ENCODE results near the gene CSK.
A peak's percentile ranks its signal among the peaks of the same experiment; 100 is the strongest.

Gene CSK

DNA sequence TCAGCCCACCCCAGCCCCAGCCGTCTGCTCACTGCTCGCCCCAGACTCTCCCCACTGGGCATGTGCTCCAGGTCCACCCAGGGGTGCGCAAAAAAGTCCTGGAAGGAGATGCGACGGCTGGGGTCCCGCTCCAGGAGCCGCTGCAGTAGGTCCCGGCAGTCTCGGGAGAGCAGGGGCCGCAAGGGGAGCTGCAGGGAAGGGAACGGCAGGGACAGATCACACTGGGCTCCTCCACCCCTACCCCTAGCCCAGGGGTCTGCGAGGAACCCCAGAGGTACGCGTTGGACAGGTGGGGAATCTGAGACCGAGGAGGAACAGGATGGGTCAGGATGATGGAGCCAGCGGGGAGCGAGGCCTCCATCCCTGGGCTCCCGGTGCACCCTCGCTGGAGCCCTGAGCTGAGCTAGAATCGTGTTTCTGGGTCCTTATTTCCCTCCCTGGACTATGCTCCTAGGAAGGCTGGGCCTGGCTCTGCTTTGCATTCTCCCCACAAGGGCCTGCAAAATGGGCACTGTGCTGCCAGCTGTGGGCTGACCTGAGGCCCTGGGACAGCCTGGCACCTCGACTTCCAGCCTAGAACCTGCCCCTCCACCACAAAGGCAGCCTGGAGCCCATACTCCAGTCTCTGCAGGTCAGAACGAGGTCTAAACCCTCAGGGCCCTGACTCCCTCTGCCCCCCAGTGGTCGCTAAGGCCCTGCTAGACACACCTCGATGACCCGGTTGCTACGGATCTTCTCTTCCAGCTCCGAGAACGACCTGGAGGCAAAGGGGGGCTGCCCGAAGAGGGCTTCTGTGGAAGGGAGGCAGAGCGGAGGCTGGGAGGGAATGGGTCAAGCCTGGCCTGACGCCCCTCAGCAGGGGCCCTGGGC lies 57.9 kb downstream of the CSK start:
- H3K9ac ChIP-seq (ENCODE audit: low read length in 5 of 5): no peak overlapping the region
- H3K4me3 ChIP-seq (ENCODE audit: low read depth in 1 of 5, low read length in 5 of 5): no peak overlapping the region
- peaks cover 2 to 29% (median 24%) of the 10 kb centered on the region in 5 donors for H3K4me1 ChIP-seq (ENCODE audit: control insufficient read depth in 5 of 5, insufficient read depth in 5 of 5, low read length in 5 of 5)
- peaks cover 0 to 55% (median 34%) of the 10 kb centered on the region in 5 donors for H3K36me3 ChIP-seq (ENCODE audit: control insufficient read depth in 5 of 5, insufficient read depth in 5 of 5, low read length in 5 of 5)
- no peak overlapping the region for H3K27ac ChIP-seq (ENCODE audit: low read depth, low read length)
- no peaks in the 10 kb centered on the region for H3K9me3 ChIP-seq (ENCODE audit: control insufficient read depth in 5 of 5, low read length in 5 of 5)
- no peaks in the 10 kb centered on the region for H3K27me3 ChIP-seq (ENCODE audit: control insufficient read depth in 5 of 5, insufficient read depth in 4 of 5, low read length in 5 of 5)

DNA sequence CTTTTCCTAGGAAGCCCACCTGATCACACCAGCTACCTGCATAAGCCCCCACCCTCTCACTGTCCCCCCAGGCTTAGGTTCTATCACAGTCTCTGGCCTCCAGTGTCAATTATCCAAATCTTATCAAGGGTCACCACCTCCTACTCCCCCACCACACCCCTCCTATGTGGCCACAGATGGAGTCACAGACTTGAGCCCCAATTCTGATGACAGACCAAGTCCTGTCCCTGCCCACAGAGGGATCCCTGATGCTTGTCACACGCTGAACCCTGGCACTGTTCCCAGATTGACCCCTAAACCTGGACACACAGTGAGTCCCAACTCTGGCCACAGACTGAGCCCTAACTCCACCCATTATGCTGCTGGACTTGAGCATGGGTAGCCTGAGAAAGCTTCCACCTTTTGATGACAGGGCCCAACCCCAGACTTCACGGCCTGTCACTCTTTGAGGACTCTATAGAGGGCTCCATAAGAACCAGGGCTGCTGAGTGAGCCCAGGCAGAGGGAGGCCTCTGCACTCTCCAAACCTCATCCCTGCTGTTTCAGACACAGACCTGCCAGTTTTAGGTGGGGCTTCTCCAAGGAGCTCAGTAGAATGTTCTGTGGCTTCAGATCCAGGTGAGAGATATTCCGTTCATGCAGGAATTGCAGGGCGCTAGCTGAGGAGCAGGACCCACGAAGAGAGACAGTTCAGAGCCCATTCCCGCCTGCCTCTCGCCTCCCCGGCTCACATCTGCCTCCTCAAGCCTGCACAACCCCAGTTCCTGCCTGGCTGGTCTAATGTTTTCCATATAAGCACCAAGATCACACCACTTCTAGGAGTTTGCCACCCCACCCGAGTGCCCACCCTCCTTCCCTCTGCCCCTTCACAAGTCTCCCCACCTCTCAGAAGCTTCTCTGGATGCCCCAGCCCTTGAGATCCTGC lies 59.2 kb downstream of the CSK start:
- peaks cover 2 to 36% (median 24%) of the 10 kb centered on the region in 5 donors for H3K4me1 ChIP-seq (ENCODE audit: control insufficient read depth in 5 of 5, insufficient read depth in 5 of 5, low read length in 5 of 5)
- H3K27ac ChIP-seq (ENCODE audit: low read depth, low read length): no peak overlapping the region
- H3K9ac ChIP-seq (ENCODE audit: low read length in 5 of 5): peak overlapping the region in 1 of 5 donors; percentile 27
- H3K9me3 ChIP-seq (ENCODE audit: control insufficient read depth in 5 of 5, low read length in 5 of 5): no peaks in the 10 kb centered on the region
- H3K36me3 ChIP-seq (ENCODE audit: control insufficient read depth in 5 of 5, insufficient read depth in 5 of 5, low read length in 5 of 5): peaks cover 0 to 59% (median 41%) of the 10 kb centered on the region in 5 donors
- H3K4me3 ChIP-seq (ENCODE audit: low read depth in 1 of 5, low read length in 5 of 5): no peak overlapping the region
- no peaks in the 10 kb centered on the region for H3K27me3 ChIP-seq (ENCODE audit: control insufficient read depth in 5 of 5, insufficient read depth in 4 of 5, low read length in 5 of 5)

DNA sequence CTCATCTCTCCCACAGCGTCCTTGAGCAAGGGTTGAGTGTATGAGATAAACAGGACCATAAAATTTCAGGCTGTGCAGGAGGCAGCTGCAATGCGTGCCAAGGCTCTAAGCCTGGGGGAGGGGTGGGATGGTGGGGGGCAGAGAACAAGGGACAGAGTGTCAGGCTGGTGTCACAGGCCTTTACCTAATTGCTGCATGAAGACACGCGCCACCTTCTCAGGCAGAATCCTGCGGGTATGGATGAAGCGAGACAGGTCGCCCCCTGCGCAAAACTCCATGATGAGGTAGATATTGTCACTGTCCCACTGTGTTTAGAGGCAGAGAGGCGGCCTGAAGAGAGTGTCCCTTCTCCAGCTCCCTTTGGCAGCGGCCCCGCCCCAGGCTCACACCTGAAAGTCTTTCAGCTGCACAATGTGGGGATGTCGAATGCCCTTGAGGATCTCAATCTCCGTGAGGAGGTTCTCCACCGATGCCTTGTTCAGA lies 60.1 kb downstream of the CSK start:
- Histone ChIP-seq H3K4me1 (ENCODE audit: control insufficient read depth in 5 of 5, insufficient read depth in 5 of 5, low read length in 5 of 5) (peaks cover 2 to 36% (median 24%) of the 10 kb centered on the region in 5 donors), H3K4me3 (ENCODE audit: low read depth in 1 of 5, low read length in 5 of 5) (peak overlapping the region; percentile 86 to 95 (median 93)), H3K36me3 (ENCODE audit: control insufficient read depth in 5 of 5, insufficient read depth in 5 of 5, low read length in 5 of 5) (peaks cover 0 to 54% (median 36%) of the 10 kb centered on the region in 5 donors), H3K9me3 (ENCODE audit: control insufficient read depth in 5 of 5, low read length in 5 of 5) (no peaks in the 10 kb centered on the region), H3K27me3 (ENCODE audit: control insufficient read depth in 5 of 5, insufficient read depth in 4 of 5, low read length in 5 of 5) (no peaks in the 10 kb centered on the region), H3K27ac (ENCODE audit: low read depth, low read length) (no peak overlapping the region), H3K9ac (ENCODE audit: low read length in 5 of 5) (peak overlapping the region in 3 of 5 donors; percentile 83 to 94 (median 86))

DNA sequence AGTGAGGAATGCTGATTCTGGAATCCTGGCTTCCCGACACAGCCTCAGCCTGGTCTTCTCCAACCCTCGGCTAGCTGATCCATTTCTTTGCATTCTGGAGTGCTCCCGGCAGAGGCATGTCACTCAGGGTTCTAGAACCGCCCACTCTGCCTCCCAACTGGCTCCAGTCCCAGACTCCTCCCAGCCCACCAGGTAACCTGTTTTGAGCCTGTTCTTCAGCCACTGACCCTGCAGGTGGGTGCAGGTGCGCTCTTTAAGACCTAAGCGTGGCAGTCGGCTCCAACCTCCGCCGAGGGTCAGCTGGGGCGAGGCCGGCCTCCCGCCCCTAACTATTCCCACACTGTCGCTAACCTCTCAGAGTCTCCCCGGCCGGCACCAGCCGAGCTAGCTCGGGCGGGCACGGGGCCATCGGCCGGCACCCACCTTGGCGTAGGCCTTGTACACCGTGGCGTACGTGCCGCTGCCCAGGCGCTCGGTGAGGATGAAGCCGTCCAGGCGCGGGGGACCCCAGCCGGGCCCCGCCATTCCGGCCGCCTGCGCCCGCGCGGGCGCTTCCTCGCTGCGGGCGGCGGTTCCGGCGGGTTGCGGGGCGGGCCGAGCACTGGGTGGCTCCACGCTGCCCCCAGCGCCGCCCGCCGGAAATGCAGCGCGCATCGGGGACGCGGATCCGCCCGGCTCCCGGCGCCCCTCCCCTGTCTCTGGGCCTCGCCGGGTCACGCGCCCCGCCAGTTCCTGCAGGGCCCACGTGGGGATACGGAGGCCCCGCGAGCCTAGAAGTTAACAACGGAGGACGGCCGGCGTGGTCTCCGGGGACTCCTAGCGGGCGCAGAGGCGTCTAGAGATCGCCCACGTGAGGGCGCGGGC lies 60.9 kb downstream of the CSK start, which contains the start of gene ULK3:
TSS of gene ULK3 (minus strand) at position 576 of the 864 bp plus-strand sequence. CDS start at position 525, 51 bp downstream.
- Histone ChIP-seq H3K27me3 (ENCODE audit: control insufficient read depth in 5 of 5, insufficient read depth in 4 of 5, low read length in 5 of 5) (no peaks in the 10 kb centered on the region), H3K9ac (ENCODE audit: low read length in 5 of 5) (peak within 1 kb of the TSS; percentile 83 to 94 (median 91)), H3K27ac (ENCODE audit: low read depth, low read length) (peak within 1 kb of the TSS; percentile 84), H3K9me3 (ENCODE audit: control insufficient read depth in 5 of 5, low read length in 5 of 5) (no peaks in the 10 kb centered on the region), H3K4me1 (ENCODE audit: control insufficient read depth in 5 of 5, insufficient read depth in 5 of 5, low read length in 5 of 5) (peaks cover 2 to 36% (median 27%) of the 10 kb centered on the region in 5 donors), H3K4me3 (ENCODE audit: low read depth in 1 of 5, low read length in 5 of 5) (peak within 1 kb of the TSS; percentile 86 to 95 (median 93)), H3K36me3 (ENCODE audit: control insufficient read depth in 5 of 5, insufficient read depth in 5 of 5, low read length in 5 of 5) (peaks cover 0 to 54% (median 37%) of the 10 kb centered on the region in 5 donors)

DNA sequence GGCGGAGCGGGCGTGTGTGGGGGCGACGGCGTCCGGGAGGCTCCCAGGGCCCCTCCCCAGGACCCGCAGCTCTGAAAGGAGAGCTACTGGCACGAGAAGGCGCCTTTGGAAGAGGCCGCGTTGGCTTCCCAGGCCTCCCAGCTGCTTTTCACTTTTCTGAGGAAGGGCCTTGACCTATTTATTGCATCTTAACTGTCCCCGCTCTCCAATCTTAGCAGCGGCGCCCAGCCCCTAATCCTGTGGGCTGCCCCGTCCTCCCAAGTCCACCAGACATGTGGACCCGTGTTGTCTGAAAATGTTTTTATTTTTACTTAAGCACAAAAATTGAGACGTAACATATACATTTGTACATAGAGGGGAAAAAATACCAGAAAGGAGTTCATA lies 61.6 kb downstream of the CSK start:
- H3K4me3 ChIP-seq (ENCODE audit: low read depth in 1 of 5, low read length in 5 of 5): peak overlapping the region; percentile 60 to 95 (median 88)
- no peaks in the 10 kb centered on the region for H3K9me3 ChIP-seq (ENCODE audit: control insufficient read depth in 5 of 5, low read length in 5 of 5)
- peak overlapping the region; percentile 84 for H3K27ac ChIP-seq (ENCODE audit: low read depth, low read length)
- H3K36me3 ChIP-seq (ENCODE audit: control insufficient read depth in 5 of 5, insufficient read depth in 5 of 5, low read length in 5 of 5): peaks cover 0 to 54% (median 39%) of the 10 kb centered on the region in 5 donors
- peaks cover 2 to 36% (median 27%) of the 10 kb centered on the region in 5 donors for H3K4me1 ChIP-seq (ENCODE audit: control insufficient read depth in 5 of 5, insufficient read depth in 5 of 5, low read length in 5 of 5)
- H3K27me3 ChIP-seq (ENCODE audit: control insufficient read depth in 5 of 5, insufficient read depth in 4 of 5, low read length in 5 of 5): no peaks in the 10 kb centered on the region
- H3K9ac ChIP-seq (ENCODE audit: low read length in 5 of 5): peak overlapping the region; percentile 30 to 86 (median 81)

DNA sequence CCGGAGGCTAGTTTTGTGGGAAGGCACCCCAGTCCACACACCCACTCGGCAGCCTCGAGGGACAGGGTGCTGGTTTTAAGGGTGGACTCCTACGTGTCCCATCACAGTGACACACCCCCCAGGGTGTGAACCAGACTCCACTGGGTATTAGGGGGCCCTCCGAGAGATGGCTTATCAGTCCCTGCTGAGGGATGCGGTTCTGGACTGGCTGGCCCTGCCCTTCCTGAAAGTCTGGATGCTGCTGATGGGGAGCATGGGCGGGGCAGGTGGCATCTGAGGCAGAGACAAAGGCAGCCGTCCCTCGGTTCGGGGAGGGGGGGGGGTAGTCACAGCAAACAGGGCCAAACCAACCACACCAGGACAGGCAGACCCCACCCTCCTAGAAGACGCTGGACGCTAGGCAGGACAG lies 62.0 kb downstream of the CSK start:
- H3K4me1 ChIP-seq (ENCODE audit: control insufficient read depth in 5 of 5, insufficient read depth in 5 of 5, low read length in 5 of 5): peaks cover 2 to 36% (median 27%) of the 10 kb centered on the region in 5 donors
- H3K9ac ChIP-seq (ENCODE audit: low read length in 5 of 5): peak overlapping the region; percentile 30 to 86 (median 81)
- peak overlapping the region in 3 of 5 donors; percentile 60 to 95 (median 88) for H3K4me3 ChIP-seq (ENCODE audit: low read depth in 1 of 5, low read length in 5 of 5)
- H3K9me3 ChIP-seq (ENCODE audit: control insufficient read depth in 5 of 5, low read length in 5 of 5): no peaks in the 10 kb centered on the region
- H3K27ac ChIP-seq (ENCODE audit: low read depth, low read length): peak overlapping the region; percentile 84
- H3K27me3 ChIP-seq (ENCODE audit: control insufficient read depth in 5 of 5, insufficient read depth in 4 of 5, low read length in 5 of 5): no peaks in the 10 kb centered on the region
- H3K36me3 ChIP-seq (ENCODE audit: control insufficient read depth in 5 of 5, insufficient read depth in 5 of 5, low read length in 5 of 5): peaks cover 0 to 54% (median 39%) of the 10 kb centered on the region in 5 donors

DNA sequence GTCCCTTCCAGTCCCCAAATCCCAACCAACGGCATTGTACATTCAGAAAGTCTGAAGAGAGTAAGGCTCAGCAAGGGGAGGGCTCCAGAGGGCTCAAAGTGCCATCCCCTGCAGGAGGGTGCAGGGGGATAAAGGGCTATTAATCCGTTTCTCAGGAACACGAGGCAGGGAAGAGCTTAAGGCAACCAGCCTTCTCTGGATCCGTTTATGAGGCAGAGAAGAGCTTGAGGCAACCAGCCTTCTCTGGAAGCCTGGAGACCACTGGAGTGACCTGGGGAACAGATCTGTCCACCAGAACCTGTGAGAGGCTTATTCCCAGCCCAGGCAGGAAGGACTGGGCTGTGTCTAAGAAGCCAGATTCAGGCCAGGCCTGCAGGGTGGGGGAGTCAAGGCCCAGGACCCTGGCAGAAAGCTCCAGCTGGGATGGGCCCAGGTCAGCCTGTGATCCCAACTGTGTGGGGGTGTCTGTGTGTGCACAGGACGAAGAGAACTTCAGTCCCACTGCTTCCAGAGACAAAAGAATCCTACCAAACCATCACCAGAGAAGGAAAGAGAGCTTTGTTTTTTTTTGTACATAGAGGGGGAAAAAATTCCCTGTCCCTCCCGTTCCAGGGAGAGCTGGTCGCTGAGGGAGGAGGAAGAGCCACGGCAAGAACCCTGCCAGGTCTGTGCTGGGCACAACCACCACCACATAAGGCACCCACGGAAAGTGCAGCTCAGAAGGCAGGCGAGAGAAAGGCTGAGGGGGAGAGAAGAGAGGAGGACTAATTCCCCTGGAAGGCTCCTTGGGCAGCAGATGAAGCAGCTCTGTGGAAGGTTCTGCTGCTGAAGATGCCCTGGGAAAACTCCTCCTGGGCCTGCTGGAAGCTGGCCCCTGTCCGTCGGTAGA lies 62.7 kb downstream of the CSK start:
- Histone ChIP-seq H3K4me1 (ENCODE audit: control insufficient read depth in 5 of 5, insufficient read depth in 5 of 5, low read length in 5 of 5) (peaks cover 2 to 36% (median 27%) of the 10 kb centered on the region in 5 donors), H3K27me3 (ENCODE audit: control insufficient read depth in 5 of 5, insufficient read depth in 4 of 5, low read length in 5 of 5) (no peaks in the 10 kb centered on the region), H3K36me3 (ENCODE audit: control insufficient read depth in 5 of 5, insufficient read depth in 5 of 5, low read length in 5 of 5) (peaks cover 0 to 53% (median 36%) of the 10 kb centered on the region in 5 donors), H3K4me3 (ENCODE audit: low read depth in 1 of 5, low read length in 5 of 5) (no peak overlapping the region), H3K27ac (ENCODE audit: low read depth, low read length) (peak overlapping the region; percentile 84), H3K9ac (ENCODE audit: low read length in 5 of 5) (peak overlapping the region in 3 of 5 donors; percentile 20 to 84 (median 30)), H3K9me3 (ENCODE audit: control insufficient read depth in 5 of 5, low read length in 5 of 5) (no peaks in the 10 kb centered on the region)

DNA sequence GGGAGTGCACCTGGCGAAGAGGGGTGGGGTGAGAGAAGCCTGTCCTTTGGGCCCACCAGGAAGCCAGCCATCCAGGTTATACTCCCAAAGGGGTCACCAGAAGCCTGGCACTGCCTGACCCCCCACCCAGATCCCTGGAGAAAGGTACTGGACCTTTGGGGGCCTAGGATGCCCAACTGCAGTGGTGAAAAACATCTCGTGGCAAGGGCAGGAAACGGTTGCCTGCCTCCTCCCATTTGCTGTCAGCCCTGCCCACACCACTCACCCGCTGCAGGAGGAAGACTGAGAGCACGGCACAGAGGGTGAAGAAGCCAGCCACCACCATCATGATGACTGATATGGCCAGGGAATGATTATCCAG lies 63.3 kb downstream of the CSK start:
- peaks cover 0 to 53% (median 40%) of the 10 kb centered on the region in 5 donors for H3K36me3 ChIP-seq (ENCODE audit: control insufficient read depth in 5 of 5, insufficient read depth in 5 of 5, low read length in 5 of 5)
- H3K9ac ChIP-seq (ENCODE audit: low read length in 5 of 5): peak overlapping the region in 1 of 5 donors; percentile 28
- peaks cover 2 to 36% (median 27%) of the 10 kb centered on the region in 5 donors for H3K4me1 ChIP-seq (ENCODE audit: control insufficient read depth in 5 of 5, insufficient read depth in 5 of 5, low read length in 5 of 5)
- H3K27ac ChIP-seq (ENCODE audit: low read depth, low read length): no peak overlapping the region
- H3K27me3 ChIP-seq (ENCODE audit: control insufficient read depth in 5 of 5, insufficient read depth in 4 of 5, low read length in 5 of 5): no peaks in the 10 kb centered on the region
- no peaks in the 10 kb centered on the region for H3K9me3 ChIP-seq (ENCODE audit: control insufficient read depth in 5 of 5, low read length in 5 of 5)
- no peak overlapping the region for H3K4me3 ChIP-seq (ENCODE audit: low read depth in 1 of 5, low read length in 5 of 5)
